Gastroesophageal sphincter (tissue), 3 donors: ENCODE measurements around the gene KIF18A.

ENCODE experiments used
- EP300 ChIP-seq: sonication (generic); formaldehyde crosslinking; IDR thresholded peaks from one replicate; pipeline ENCODE4 v1.6.1; 2017; ENCODE audit warnings: antibody characterized with exemption, mild to moderate bottlenecking
- POLR2AphosphoS5 ChIP-seq: sonication (generic); formaldehyde crosslinking; IDR thresholded peaks from one replicate; pipeline ENCODE4 v1.6.1; 2017; ENCODE audit warnings: antibody characterized with exemption
- TF ChIP-seq, protein P1 (sequence below), 4 experiments: fragments of 200-600 bp in 2 of 4; fragments of 450-650 bp in 2 of 4; sonication (generic) in 1 of 4; IDR thresholded peaks; one replicate each; pipeline ENCODE4 v1.5.1; 2017 to 2019; ENCODE audit warnings: antibody characterized with exemption in 4 of 4, mild to moderate bottlenecking in 2 of 4, moderate library complexity in 2 of 4

DNA sequence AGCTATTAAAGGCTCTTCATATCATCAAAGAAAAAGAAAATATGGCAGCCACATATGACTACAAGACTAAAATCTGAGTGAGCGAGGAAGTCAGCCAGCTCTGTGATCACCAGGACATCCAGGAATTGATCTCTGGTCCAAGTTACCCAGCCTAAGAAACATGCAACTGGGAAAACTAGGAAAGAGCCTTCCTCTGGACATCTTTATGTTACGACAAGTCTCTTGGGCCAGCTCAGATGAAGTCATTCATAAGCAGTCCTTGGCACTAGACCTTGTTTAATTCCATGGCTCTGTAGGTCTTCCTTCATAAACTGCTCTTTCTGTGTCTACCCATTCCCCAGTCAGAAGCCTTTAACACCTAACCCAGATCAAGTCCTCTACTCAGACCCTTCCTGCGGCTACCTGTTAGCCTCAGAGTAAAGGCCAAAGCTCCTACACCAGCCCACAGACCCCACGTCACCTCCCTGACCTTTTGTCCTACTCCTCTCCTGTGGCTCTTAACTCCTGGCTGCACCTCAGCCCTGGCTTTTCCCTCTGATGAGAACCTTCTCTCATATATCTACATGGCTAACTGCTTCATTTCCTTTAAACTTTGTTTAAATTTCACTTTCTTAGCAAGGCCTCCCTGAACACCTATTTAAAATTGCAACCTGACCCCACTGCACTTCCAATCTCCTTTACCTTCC lies 134.0 kb downstream of the KIF18A start:
- TF ChIP-seq, protein P1, sequence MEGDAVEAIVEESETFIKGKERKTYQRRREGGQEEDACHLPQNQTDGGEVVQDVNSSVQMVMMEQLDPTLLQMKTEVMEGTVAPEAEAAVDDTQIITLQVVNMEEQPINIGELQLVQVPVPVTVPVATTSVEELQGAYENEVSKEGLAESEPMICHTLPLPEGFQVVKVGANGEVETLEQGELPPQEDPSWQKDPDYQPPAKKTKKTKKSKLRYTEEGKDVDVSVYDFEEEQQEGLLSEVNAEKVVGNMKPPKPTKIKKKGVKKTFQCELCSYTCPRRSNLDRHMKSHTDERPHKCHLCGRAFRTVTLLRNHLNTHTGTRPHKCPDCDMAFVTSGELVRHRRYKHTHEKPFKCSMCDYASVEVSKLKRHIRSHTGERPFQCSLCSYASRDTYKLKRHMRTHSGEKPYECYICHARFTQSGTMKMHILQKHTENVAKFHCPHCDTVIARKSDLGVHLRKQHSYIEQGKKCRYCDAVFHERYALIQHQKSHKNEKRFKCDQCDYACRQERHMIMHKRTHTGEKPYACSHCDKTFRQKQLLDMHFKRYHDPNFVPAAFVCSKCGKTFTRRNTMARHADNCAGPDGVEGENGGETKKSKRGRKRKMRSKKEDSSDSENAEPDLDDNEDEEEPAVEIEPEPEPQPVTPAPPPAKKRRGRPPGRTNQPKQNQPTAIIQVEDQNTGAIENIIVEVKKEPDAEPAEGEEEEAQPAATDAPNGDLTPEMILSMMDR (IDR thresholded peaks at IDR 0.05), result no peak
- TF ChIP-seq POLR2AphosphoS5, result no peak
- TF ChIP-seq EP300, result no peak
